GM12874 (cell line): ENCODE data around the gene ERP29.

Source experiments
- TF ChIP-seq, protein P1 (sequence below): IDR thresholded peaks from 2 replicates; pipeline ENCODE4 v1.5.1; 2011; ENCODE audit warnings: low read depth, mild to moderate bottlenecking, control low read depth, low read length, moderate library complexity; ENCODE audit not compliant: insufficient read depth

The ERP29 gene

DNA sequence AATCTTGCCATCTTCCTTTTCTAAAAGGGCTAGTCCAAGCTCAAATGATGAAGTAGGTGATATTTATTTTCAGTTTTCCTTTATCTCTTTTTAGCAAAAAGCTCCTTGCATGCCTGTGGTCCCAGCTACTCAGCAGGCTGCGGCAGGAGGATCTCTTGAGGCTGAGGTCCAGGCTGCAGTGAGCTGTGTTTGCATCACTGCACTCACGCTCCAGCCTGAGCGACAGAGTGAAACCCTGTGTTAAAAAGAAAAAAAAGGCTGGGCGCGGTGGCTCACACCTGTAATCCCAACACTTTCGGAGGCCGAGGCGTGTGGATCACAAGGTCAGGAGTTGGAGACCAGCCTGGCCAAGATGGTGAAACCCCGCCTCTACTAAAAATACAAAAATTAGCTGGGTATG lies 5.3 kb upstream of the ERP29 start:
- TF ChIP-seq, protein P1, sequence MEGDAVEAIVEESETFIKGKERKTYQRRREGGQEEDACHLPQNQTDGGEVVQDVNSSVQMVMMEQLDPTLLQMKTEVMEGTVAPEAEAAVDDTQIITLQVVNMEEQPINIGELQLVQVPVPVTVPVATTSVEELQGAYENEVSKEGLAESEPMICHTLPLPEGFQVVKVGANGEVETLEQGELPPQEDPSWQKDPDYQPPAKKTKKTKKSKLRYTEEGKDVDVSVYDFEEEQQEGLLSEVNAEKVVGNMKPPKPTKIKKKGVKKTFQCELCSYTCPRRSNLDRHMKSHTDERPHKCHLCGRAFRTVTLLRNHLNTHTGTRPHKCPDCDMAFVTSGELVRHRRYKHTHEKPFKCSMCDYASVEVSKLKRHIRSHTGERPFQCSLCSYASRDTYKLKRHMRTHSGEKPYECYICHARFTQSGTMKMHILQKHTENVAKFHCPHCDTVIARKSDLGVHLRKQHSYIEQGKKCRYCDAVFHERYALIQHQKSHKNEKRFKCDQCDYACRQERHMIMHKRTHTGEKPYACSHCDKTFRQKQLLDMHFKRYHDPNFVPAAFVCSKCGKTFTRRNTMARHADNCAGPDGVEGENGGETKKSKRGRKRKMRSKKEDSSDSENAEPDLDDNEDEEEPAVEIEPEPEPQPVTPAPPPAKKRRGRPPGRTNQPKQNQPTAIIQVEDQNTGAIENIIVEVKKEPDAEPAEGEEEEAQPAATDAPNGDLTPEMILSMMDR, result no peak

DNA sequence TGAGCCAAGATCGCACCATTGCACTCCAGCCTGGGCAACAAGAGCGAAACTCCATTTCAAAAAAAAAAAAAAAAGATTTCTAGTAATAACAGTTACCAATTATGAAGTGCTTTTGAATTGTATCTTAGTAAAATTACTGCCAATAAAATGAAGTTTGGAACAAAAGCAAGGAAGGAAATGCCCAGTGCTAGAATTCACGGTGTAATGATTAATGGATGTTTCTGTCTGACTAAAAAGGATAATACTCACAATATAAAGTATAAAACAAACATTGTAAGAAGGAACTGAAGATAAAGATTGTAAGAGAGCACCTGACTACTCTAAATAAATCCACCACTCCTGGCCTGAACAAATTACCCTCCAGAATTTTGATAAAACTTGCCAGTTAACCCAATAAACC lies 4.3 kb upstream of the ERP29 start:
- TF ChIP-seq, protein P1, result no peak

DNA sequence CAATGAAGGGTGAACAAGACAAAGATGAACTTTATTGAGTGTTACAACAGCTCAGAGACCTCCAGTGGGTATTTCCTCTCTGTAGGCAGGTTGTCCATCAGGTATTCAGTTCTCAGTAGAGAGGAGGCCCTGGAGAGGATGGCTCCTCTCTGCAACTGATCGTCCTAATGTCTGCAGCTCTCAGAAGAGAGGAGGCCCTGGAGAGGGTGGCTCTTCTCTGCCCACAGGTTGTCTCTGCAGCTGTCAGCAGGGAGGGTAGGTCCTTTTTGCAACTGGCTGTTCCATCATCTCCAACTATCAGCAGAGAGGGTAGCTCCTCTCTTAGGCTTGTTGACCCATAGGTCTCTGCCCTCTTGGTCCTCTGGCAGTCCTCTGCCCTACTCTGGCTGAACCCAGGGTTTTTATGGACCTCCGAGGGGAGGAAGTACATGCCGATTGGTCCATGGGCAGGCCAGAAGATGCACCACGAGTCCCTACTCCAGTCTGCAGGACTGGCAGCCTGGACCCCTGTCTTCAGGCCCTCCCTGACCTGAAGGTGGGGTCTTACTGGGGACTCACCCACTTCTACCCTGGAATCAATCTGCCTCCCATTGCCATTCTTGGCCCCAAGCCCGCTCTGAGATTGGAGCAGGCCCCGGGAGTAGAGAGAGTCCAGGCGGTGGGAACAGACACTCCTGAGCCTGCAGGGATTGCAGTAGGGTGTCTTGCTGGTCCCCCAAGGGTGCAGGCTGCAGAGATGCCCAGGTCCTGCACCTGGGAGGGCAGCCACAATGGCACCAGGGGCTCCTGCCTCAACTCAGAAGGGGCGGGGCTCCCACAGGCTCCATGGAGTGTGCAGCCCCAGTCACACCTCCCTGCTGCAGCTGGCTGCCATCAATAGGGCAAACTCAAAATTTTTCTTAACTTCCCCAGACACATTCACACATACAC lies 2.5 kb upstream of the ERP29 start:
- TF ChIP-seq, protein P1, result no peak

DNA sequence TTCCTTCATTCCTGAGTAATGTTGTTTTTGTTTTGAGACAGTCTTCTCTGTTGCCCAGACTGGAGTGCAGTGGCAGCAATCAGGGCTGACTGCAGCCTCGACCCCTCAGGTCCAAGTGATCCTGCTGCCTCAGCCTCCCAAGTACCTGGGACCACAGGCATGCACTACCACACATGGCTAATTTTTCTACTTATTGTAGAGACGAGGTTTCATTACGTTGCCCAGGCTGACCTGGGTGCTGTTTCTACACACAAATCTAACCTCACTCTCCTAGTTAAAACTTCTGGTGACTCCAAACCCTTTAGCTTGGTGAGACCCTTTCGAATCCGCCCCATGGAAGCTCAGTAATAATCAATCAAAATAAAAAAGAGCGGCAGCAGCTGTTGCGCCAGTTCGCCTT lies 1.5 kb upstream of the ERP29 start:
- TF ChIP-seq, protein P1, result no peak

DNA sequence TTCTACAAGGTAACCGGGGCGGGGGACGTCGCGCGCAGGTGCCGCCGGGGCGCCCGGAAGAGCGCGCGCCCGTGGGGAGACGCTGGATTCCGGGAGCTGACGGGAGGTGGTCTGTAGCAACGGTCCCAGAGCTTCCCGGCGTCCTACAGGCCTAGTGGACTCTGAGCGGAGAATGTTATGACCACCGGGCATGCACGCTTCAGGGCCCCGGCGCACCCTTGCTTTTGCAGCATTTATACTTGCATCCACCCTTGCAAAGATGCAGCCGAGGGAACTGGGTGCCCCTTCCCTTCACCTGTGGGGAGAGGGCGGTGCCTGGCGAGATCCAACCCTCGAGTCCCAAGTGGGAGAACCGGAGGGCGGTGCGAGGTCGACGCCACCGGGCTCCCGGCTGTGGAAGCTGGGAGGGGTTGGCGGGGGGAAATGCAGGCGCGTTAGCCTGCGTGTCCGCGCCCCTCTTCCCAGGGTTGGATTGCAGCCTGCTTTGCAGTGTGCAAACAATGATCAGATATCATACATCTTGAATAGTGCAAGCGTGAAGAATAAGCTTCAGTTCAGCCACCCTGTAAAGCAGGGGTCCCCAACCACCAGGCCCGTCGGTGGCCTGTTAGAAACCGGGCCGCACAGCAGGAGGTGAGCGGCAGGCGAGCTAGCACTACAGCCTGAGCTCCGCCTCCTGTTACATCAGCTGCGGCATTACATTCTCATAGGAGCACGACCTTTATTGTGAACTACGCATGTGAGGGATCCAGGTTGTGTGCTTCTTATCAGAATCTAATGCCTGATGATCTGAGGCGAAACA lies 576 bp downstream of the ERP29 start:
- TF ChIP-seq, protein P1, result no peak

DNA sequence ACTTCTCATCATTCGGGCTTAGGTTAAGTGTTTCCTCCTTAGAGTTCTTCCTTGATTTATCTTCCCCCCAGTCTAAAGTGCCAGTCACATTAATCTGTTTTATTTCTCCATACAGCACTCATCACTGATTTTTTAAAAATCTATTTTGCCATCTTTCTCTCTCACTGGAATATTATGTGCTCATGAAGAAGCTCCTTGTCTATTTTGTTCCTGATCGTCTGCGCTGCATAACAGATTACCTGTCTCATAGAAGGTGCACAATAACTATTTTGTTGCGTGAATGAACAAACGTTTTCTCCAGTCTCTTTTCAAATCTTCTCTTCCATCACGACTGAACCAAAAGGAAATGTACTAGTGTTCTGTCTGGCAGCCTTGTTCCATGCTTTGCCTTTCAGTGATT lies 2.7 kb downstream of the ERP29 start:
- TF ChIP-seq, protein P1, result no peak

DNA sequence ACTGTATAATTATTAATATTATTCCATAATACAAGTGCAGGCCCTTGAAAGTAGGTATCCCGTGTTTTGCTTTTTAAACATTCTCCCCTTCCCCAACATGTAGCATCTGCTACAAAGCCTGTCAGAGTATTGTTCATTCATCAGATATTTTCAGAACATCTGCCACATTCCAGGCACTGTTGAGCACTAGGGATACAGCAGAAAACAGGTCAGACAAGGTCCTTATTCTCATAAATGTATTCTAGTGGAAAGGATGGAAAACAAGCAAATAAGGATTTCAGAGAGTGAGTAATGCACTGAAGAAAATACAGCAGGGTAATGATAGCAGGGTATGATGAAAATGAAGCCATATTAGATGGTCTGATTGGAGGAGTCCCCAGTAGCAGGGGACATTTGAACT lies 3.8 kb downstream of the ERP29 start:
- TF ChIP-seq, protein P1, result no peak
